ENCODE results near the gene RWDD4. TPM values are rescaled to one million over a fixed set of nuclear protein-coding genes. Genes with fewer than 3 reads are reported as not detected.
A peak's percentile ranks its signal among the peaks of the same experiment; 100 is the strongest.

The RWDD4 gene
- total and polyA plus RNA-seq, 10 donors, result 8.3 to 16.9 (median 13.2) TPM

DNA sequence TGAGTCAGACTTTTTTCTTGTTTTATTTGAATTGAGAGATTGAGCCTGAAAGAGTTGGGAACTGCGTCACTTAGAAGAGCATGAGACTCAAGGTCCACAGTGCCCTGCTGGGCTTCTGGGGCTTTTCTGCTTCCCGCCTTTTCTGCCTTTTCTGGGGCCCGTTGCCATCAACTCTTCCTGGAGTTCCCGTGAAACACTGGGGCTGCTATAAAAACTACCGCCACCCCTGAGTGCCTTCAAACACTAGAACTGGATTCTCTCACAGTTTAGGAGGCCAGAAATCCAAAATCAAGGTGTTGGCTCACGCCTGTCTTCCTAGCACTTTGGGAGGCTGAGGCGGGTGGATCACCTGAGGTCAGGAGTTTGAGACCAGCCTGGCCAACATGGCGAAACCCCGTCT is 49.8 kb downstream of the RWDD4 start:
- intact Hi-C loops (cut with DNase I; ENCODE audit: low total_unique reads), result loop anchor here (10.0 kb wide), 1 partner anchor 134 kb away; no protein-coding TSS in a partner anchor
- H3K27me3 ChIP-seq (replicated peaks in 1 of 7), result peaks cover 0 to 14% (median 0%) of the 10 kb centered on the region in 7 donors
- H3K36me3 ChIP-seq, result no peaks in the 10 kb centered on the region
- no peak overlapping the region for H3K4me3 ChIP-seq
- no peak for TF ChIP-seq CTCF (IDR thresholded peaks at IDR 0.05 in 8 of 11, conservative IDR thresholded peaks at IDR 0.05 in 3 of 11)
- TF ChIP-seq POLR2AphosphoS5 (IDR thresholded peaks at IDR 0.05), result no peak
- TF ChIP-seq POLR2A (IDR thresholded peaks at IDR 0.05), result no peak
- no peaks in the 10 kb centered on the region for H3K9me3 ChIP-seq
- DNase-seq, result no peak
- WGBS, 5 donors, result 89 to 96% (median 95%) methylated on average over 7 to 9 of the region's 9 CpGs
- H3K27ac ChIP-seq, result no peak overlapping the region
- H3K4me1 ChIP-seq, result no peaks in the 10 kb centered on the region

DNA sequence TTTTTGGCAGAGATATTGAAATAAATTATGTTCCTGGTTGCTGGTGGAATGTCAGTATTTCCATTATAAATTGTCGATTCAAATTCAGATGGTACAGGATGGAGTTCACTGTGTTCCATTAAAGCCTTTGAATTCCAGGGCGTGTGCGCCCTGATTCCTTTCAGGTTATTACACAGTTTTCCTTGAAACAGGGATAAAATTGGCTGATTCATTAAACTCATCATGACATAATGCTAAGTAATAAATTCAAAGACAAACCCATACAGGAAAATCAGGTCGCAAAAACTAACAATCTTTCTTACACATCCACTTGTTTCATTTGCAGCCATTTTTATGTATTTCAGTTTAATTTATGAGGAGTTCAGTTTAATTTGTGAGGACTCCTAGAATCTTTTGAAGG is 51.1 kb downstream of the RWDD4 start:
- Histone ChIP-seq H3K27ac (no peak overlapping the region), H3K9me3 (no peaks in the 10 kb centered on the region), H3K4me1 (no peaks in the 10 kb centered on the region), H3K4me3 (no peak overlapping the region), H3K36me3 (no peaks in the 10 kb centered on the region), H3K27me3 (replicated peaks in 1 of 7) (peaks cover 0 to 14% (median 0%) of the 10 kb centered on the region in 7 donors)
- DNase-seq, result no peak
- intact Hi-C loops (cut with DNase I; ENCODE audit: low total_unique reads), result loop anchor here (10.0 kb wide), 1 partner anchor 133 kb away; no protein-coding TSS in a partner anchor
- 70 to 96% (median 73%) methylated on average over 4 of the region's 4 CpGs for WGBS, 5 donors
- TF ChIP-seq POLR2AphosphoS5 (IDR thresholded peaks at IDR 0.05) (no peak), CTCF (IDR thresholded peaks at IDR 0.05 in 8 of 11, conservative IDR thresholded peaks at IDR 0.05 in 3 of 11) (no peak), POLR2A (IDR thresholded peaks at IDR 0.05) (no peak)

GRCh38 chr4:183602557-183603027 is 56.4 kb downstream of the RWDD4 start:
- Histone ChIP-seq H3K36me3 (no peaks in the 10 kb centered on the region), H3K27me3 (replicated peaks in 1 of 7) (peaks cover 0 to 10% (median 0%) of the 10 kb centered on the region in 7 donors), H3K27ac (no peak overlapping the region), H3K4me1 (no peaks in the 10 kb centered on the region), H3K4me3 (no peak overlapping the region), H3K9me3 (peaks cover 0 to 3% (median 0%) of the 10 kb centered on the region in 8 donors)
- DNase-seq, result no peak
- TF ChIP-seq POLR2A (IDR thresholded peaks at IDR 0.05), result no peak
- peak in 3 of 11 experiments; percentile 12 to 17 (median 15) for TF ChIP-seq CTCF (IDR thresholded peaks at IDR 0.05 in 8 of 11, conservative IDR thresholded peaks at IDR 0.05 in 3 of 11)
- WGBS, 5 donors, result 63 to 70% (median 69%) methylated on average over 6 of the region's 6 CpGs
- intact Hi-C loops (cut with DNase I; ENCODE audit: low total_unique reads), result loop anchor here (10.0 kb wide), 1 partner anchor 128 kb away; no protein-coding TSS in a partner anchor

DNA sequence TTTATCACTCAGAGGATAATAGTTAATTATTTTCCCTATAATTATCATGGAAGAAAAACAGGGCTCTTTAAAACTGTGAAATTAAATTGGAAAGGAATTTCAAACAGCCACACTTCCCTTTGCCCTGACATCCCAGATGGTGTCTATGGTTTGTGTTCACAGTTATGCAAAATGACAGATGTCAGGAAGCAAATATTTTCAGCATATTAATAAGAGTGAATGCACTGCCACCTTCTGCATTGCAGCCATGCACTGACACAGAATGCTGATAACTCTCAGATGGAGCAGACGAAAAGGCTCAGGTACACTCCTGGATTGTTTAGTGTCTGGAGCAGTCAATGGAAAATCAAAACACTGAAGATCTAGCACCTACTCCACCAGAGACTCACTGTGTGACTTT is 57.6 kb downstream of the RWDD4 start:
- no peak for TF ChIP-seq POLR2AphosphoS5 (IDR thresholded peaks at IDR 0.05)
- no peak for TF ChIP-seq CTCF (IDR thresholded peaks at IDR 0.05 in 8 of 11, conservative IDR thresholded peaks at IDR 0.05 in 3 of 11)
- TF ChIP-seq POLR2A (IDR thresholded peaks at IDR 0.05), result no peak
- peaks cover 0 to 4% (median 0%) of the 10 kb centered on the region in 7 donors for H3K27me3 ChIP-seq (replicated peaks in 1 of 7)
- no peaks in the 10 kb centered on the region for H3K4me1 ChIP-seq
- intact Hi-C loops (cut with DNase I; ENCODE audit: low total_unique reads), result loop anchor here (10.0 kb wide), 1 partner anchor 127 kb away; no protein-coding TSS in a partner anchor
- 79 to 89% (median 81%) methylated on average over 1 of the region's 1 CpG for WGBS, 5 donors
- H3K9me3 ChIP-seq, result peaks cover 0 to 3% (median 0%) of the 10 kb centered on the region in 8 donors
- no peak for DNase-seq
- H3K4me3 ChIP-seq, result no peak overlapping the region
- H3K36me3 ChIP-seq, result no peaks in the 10 kb centered on the region
- no peak overlapping the region for H3K27ac ChIP-seq
